IMR-90 (cell line): ENCODE data around the gene ARHGEF7. TPM values are rescaled to one million over a fixed set of nuclear protein-coding genes. Genes with fewer than 3 reads are reported as not detected.
A peak's percentile ranks its signal among the peaks of the same experiment; 100 is the strongest.

Experiments
- ATAC-seq: fragments of 200-7000 bp; cut with Tn5 transposase; 2 replicates; pipeline ENCODE4 v1.9.1; 2020; ENCODE audit warnings: low read depth, mild to moderate bottlenecking, moderate library complexity
- BruUV-seq: library from RNA; stranded (reverse); fragments of 400-500 nt; replicated peaks from 2 replicates; lab custom pipeline; 2021; lab: Mats Ljungman, UMichigan
- CTCF ChIA-PET: fragments of 300-600 bp; formaldehyde crosslinking; extraction: SDS; loops from one replicate; lab custom pipeline; 2021; ENCODE audit warnings: antibody characterized with exemption; lab: Yijun Ruan, JAX
- POLR2A ChIA-PET: fragments of 300-600 bp; sonication (Branson Sonifier 250); formaldehyde crosslinking; loops from one replicate; lab custom pipeline; 2022; ENCODE audit warnings: antibody characterized with exemption; ENCODE audit not compliant: unreplicated experiment; lab: Charles Lee
- DNase-seq: peaks from one replicate; pipeline ENCODE4 v3.0.0; 2013
- H2AFZ ChIP-seq: replicated peaks from 2 replicates; pipeline ENCODE3; 2013; ENCODE audit warnings: low read length, mild to moderate bottlenecking; ENCODE audit not compliant: poor library complexity
- H2AK5ac ChIP-seq: 2 replicates; pipeline ENCODE4 v1.6.1; 2013; ENCODE audit warnings: low read depth, low read length, inconsistent platforms
- H2AK9ac ChIP-seq: replicated peaks from 2 replicates; pipeline ENCODE3; 2013; ENCODE audit warnings: mild to moderate bottlenecking, low read depth, low read length, moderate library complexity; ENCODE audit not compliant: poor library complexity
- H2BK120ac ChIP-seq: 2 replicates; pipeline ENCODE4 v1.6.1; 2013; ENCODE audit warnings: low read depth, low read length, inconsistent platforms
- H2BK15ac ChIP-seq: 3 replicates; pipeline ENCODE4 v1.6.1; 2013; ENCODE audit warnings: low read depth, low read length, inconsistent platforms
- H2BK20ac ChIP-seq: 2 replicates; pipeline ENCODE4 v1.6.1; 2013; ENCODE audit warnings: low read depth, mild to moderate bottlenecking, inconsistent platforms, low read length, moderate library complexity
- H2BK5ac ChIP-seq: 2 replicates; pipeline ENCODE4 v1.6.1; 2013; ENCODE audit warnings: mild to moderate bottlenecking, low read depth, low read length, inconsistent platforms; ENCODE audit not compliant: poor library complexity, severe bottlenecking
- H3K14ac ChIP-seq: replicated peaks from 2 replicates; pipeline ENCODE4 v1.6.1; 2013; ENCODE audit warnings: low read depth, low read length, inconsistent platforms
- H3K18ac ChIP-seq: 2 replicates; pipeline ENCODE4 v1.6.1; 2013; ENCODE audit warnings: low read depth, low read length, control low read depth
- H3K23ac ChIP-seq: 2 replicates; pipeline ENCODE4 v1.6.1; 2013; ENCODE audit warnings: low read depth, low read length, inconsistent platforms
- H3K27ac ChIP-seq: 2 replicates; pipeline ENCODE4 v1.5.1; 2013; ENCODE audit warnings: mild to moderate bottlenecking, control low read depth, low read length; ENCODE audit not compliant: insufficient read depth
- H3K27me3 ChIP-seq: 2 replicates; pipeline ENCODE4 v1.6.1; 2013; ENCODE audit warnings: low read length; ENCODE audit not compliant: control insufficient read depth, insufficient read depth
- H3K36me3 ChIP-seq: 2 replicates; pipeline ENCODE4 v1.6.1; 2013; ENCODE audit warnings: low read length, mixed read lengths; ENCODE audit not compliant: control insufficient read depth, insufficient read depth
- H3K4ac ChIP-seq: 2 replicates; pipeline ENCODE4 v1.6.1; 2013; ENCODE audit warnings: low read depth, low read length, inconsistent platforms
- H3K4me1 ChIP-seq: 2 replicates; pipeline ENCODE4 v1.6.1; 2013; ENCODE audit warnings: low read length, mixed read lengths; ENCODE audit not compliant: control insufficient read depth, insufficient read depth
- H3K4me2 ChIP-seq: 2 replicates; pipeline ENCODE4 v1.6.1; 2013; ENCODE audit warnings: low read depth, mild to moderate bottlenecking, control low read depth, low read length, moderate library complexity
- H3K4me3 ChIP-seq: 2 replicates; pipeline ENCODE4 v1.5.1; 2013; ENCODE audit warnings: low read depth, mild to moderate bottlenecking, control low read depth, low read length, moderate library complexity; ENCODE audit not compliant: insufficient read depth
- H3K56ac ChIP-seq: 2 replicates; pipeline ENCODE4 v1.6.1; 2013; ENCODE audit warnings: low read length, inconsistent platforms; ENCODE audit not compliant: insufficient read depth; ENCODE audit errors: extremely low read depth
- H3K79me1 ChIP-seq, 2 experiments: 2 replicates each; pipeline ENCODE4 v1.6.1; 2013; ENCODE audit warnings: low read length in 2 of 2, inconsistent platforms in 1 of 2, low read depth in 1 of 2
- H3K9ac ChIP-seq: 2 replicates; pipeline ENCODE4 v1.6.1; 2013; ENCODE audit warnings: low read depth, low read length, control low read depth
- H3K9me1 ChIP-seq: 2 replicates; pipeline ENCODE4 v1.6.1; 2013; ENCODE audit warnings: low read length, inconsistent platforms; ENCODE audit not compliant: insufficient read depth
- H3K9me3 ChIP-seq: 2 replicates; pipeline ENCODE4 v1.6.1; 2013; ENCODE audit warnings: low read length; ENCODE audit not compliant: control insufficient read depth, insufficient read depth
- H4K20me1 ChIP-seq: 2 replicates; pipeline ENCODE4 v1.6.1; 2013; ENCODE audit warnings: low read length, inconsistent platforms; ENCODE audit not compliant: insufficient read depth
- H4K5ac ChIP-seq: 2 replicates; pipeline ENCODE4 v1.6.1; 2013; ENCODE audit warnings: mild to moderate bottlenecking, low read depth, low read length, control low read depth
- H4K8ac ChIP-seq, 2 experiments: 2 replicates each; pipeline ENCODE4 v1.6.1; 2013; ENCODE audit warnings: low read depth in 2 of 2, low read length in 2 of 2, control low read depth in 1 of 2, inconsistent platforms in 1 of 2
- H4K91ac ChIP-seq: 2 replicates; pipeline ENCODE4 v1.6.1; 2013; ENCODE audit warnings: low read depth, low read length, inconsistent platforms; ENCODE audit not compliant: insufficient read depth
- MXI1 ChIP-seq: IDR thresholded peaks from 2 replicates; pipeline ENCODE4 v1.6.1; 2012; ENCODE audit warnings: low read depth, mild to moderate bottlenecking, low read length, moderate library complexity, borderline replicate concordance
- POLR2A ChIP-seq: IDR thresholded peaks from 2 replicates; pipeline ENCODE4 v1.6.1; 2012; ENCODE audit warnings: mild to moderate bottlenecking, low read depth, low read length
- WGBS, 2 experiments: methylation state at CpG; one replicate each; pipeline versions ENCODE4 v1.1.5 to v1.1.7; 2013; ENCODE audit warnings: missing lambda C conversion rate in 2 of 2; ENCODE audit not compliant: insufficient read length in 1 of 2; ENCODE audit errors: extremely low coverage in 2 of 2; 5-methylcytosine and 5-hydroxymethylcytosine counted together
- dilution Hi-C: fragments of 300-500 bp; cut with HindIII; formaldehyde crosslinking; loops from one replicate; pipeline ENCODE4 v1.14.3; 2018; ENCODE audit warnings: low sequenced_read_pairs; ENCODE audit not compliant: unreplicated experiment
- in situ Hi-C: fragments of 300-500 bp; cut with MboI; formaldehyde crosslinking; loops from 3 replicates; pipeline ENCODE4 v1.14.3; 2019; ENCODE audit warnings: low sequenced_read_pairs, inconsistent platforms, mixed read lengths
- intact Hi-C: fragments of 100-400 bp; cut with micrococcal nuclease; formaldehyde crosslinking; loops from 2 replicates; pipeline ENCODE4 v1.10.0; 2022
- polyA plus RNA-seq, 3 experiments: library from polyadenylated mRNA; depleted of rRNA; stranded (reverse); fragments of >200 nt; gene quantifications; 2 replicates each; pipeline ENCODE4 v1.2.3, GENCODE V29; 2012; ENCODE audit warnings: low replicate concordance in 1 of 3
- total RNA-seq: library from RNA; depleted of rRNA; stranded (reverse); fragments of >200 nt; gene quantifications from 2 replicates; pipeline ENCODE4 v1.2.3, GENCODE V29; 2012
- TF ChIP-seq, protein P1 (sequence below): fragments of 150-350 bp; IDR thresholded peaks from 2 replicates; pipeline ENCODE4 v1.6.1; 2016; ENCODE audit warnings: low read depth, mild to moderate bottlenecking, low read length, moderate library complexity, borderline replicate concordance

ARHGEF7 gene
- total and polyA plus RNA-seq, 2 of the 4 experiments (the other 2 are of a cell fraction): 32.9 to 59.0 TPM

DNA sequence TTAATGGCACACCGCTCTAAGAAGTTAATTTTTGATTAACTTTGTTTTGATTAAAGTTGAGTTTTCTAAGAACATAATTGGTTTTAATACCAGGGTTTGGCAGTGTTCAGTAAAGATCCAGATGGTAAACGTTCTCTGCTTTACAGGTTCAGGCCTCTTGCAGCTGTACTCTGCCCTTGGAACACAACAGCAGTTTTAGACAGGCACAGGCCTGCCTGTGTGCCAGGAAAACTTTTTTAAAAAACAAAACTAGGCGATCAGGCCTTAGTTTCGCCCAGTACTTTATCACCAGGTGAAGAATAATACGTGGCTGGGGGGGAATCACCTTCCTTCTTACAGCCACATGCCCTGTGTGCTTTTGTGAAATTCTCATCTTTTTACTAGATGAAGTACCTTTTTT, 167.3 kb downstream of the ARHGEF7 start:
- peaks cover 11% of the 10 kb centered on the region for H3K4me1 ChIP-seq
- H2AFZ ChIP-seq: no peak overlapping the region
- H3K36me3 ChIP-seq: peaks cover 52% of the 10 kb centered on the region
- H2AK5ac ChIP-seq: peak overlapping the region; percentile 37; the same call in 1 of the 2 replicates
- H4K20me1 ChIP-seq: no peaks in the 10 kb centered on the region; the same call in 1 of the 2 replicates
- peaks cover 24 to 60% of the 10 kb centered on the region in 2 experiments for H3K79me1 ChIP-seq
- BruUV-seq: no TSS peak
- CTCF ChIA-PET: no interaction called here
- no peak overlapping the region for H2BK20ac ChIP-seq
- no peak overlapping the region for H3K4me3 ChIP-seq
- no peak overlapping the region for H4K5ac ChIP-seq
- H3K4me2 ChIP-seq: no peak overlapping the region
- no peak overlapping the region for H3K23ac ChIP-seq
- in situ Hi-C loops: no loop called here
- dilution Hi-C loops: no loop called here
- no peaks in the 10 kb centered on the region for H3K9me3 ChIP-seq
- peak overlapping the region; percentile 28 to 32; a peak in 2 of 4 replicates for H4K8ac ChIP-seq
- H2AK9ac ChIP-seq: peak overlapping the region; percentile 2
- WGBS, 2 experiments: 100% methylated on average over 1 of the region's 5 CpGs; no CpG with 5 or more reads in 1 of the 2 experiments
- H2BK15ac ChIP-seq: peak overlapping the region; percentile 26; the same call in 1 of the 3 replicates
- H3K18ac ChIP-seq: no peak overlapping the region
- H2BK120ac ChIP-seq: peak overlapping the region; percentile 12; the same call in 1 of the 2 replicates
- H3K9ac ChIP-seq: no peak overlapping the region
- H3K14ac ChIP-seq: 0 out of 2 replicates have a peak overlapping the region, but pooled peaks have one; percentile 7
- H3K56ac ChIP-seq: no peak overlapping the region
- H3K9me1 ChIP-seq: peaks cover 16% of the 10 kb centered on the region
- peak overlapping the region; percentile 6; the same call in 1 of the 2 replicates for H3K27ac ChIP-seq
- DNase-seq: no peak
- no peaks in the 10 kb centered on the region for H3K27me3 ChIP-seq
- intact Hi-C loops: no loop called here
- H3K4ac ChIP-seq: peak overlapping the region; percentile 30
- H2BK5ac ChIP-seq: peak overlapping the region; percentile 0
- no peak for ATAC-seq
- TF ChIP-seq MXI1 (no peak), POLR2A (no peak)
- TF ChIP-seq, protein P1, sequence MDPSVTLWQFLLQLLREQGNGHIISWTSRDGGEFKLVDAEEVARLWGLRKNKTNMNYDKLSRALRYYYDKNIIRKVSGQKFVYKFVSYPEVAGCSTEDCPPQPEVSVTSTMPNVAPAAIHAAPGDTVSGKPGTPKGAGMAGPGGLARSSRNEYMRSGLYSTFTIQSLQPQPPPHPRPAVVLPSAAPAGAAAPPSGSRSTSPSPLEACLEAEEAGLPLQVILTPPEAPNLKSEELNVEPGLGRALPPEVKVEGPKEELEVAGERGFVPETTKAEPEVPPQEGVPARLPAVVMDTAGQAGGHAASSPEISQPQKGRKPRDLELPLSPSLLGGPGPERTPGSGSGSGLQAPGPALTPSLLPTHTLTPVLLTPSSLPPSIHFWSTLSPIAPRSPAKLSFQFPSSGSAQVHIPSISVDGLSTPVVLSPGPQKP: no peak
- POLR2A ChIA-PET: no interaction called here
- H4K91ac ChIP-seq: peak overlapping the region; percentile 40
